B cell (primary cell): ENCODE results near the gene RASL11A. TPM values are rescaled to one million over a fixed set of nuclear protein-coding genes. Genes with fewer than 3 reads are reported as not detected.

Source experiments
- ATAC-seq: fragments of 200-7000 bp; cut with Tn5 transposase; one replicate; pipeline ENCODE4 v1.10.0; 2021; ENCODE audit warnings: low read depth, mild to moderate bottlenecking, moderate number of reproducible peaks, moderate library complexity
- CTCF ChIA-PET: fragments of 350-600 bp; sonication (Branson Sonifier 250); formaldehyde crosslinking; loops from one replicate; lab custom pipeline; 2021; ENCODE audit warnings: antibody characterized with exemption, inconsistent platforms; lab: Charles Lee
- POLR2A ChIA-PET: fragments of 350-600 bp; sonication (Branson Sonifier 250); formaldehyde crosslinking; loops from one replicate; lab custom pipeline; 2021; ENCODE audit warnings: antibody characterized with exemption; lab: Charles Lee
- DNase-seq: peaks from one replicate; pipeline ENCODE4 v3.0.0; 2013
- H2AFZ ChIP-seq: 2 replicates; pipeline ENCODE4 v1.6.1; 2012; ENCODE audit warnings: mild to moderate bottlenecking, low read depth, low read length; ENCODE audit not compliant: insufficient read depth, poor library complexity, severe bottlenecking
- H3K27ac ChIP-seq, 2 donors: 1 replicate in 1 of 2; 2 replicates in 1 of 2; pipeline ENCODE4 v1.5.1; 2012 to 2013; ENCODE audit warnings: low read length in 2 of 2, mild to moderate bottlenecking in 2 of 2, moderate library complexity in 1 of 2
- H3K27me3 ChIP-seq, 4 experiments: fragments of 200-600 bp in 1 of 4; sonication (generic) in 1 of 4; replicated peaks in 1 of 4; 1 replicate in 2 of 4; 2 replicates in 2 of 4; pipeline versions ENCODE4 v1.6.1 to v1.7.0; 2013 to 2016; ENCODE audit warnings: low read length in 3 of 4, mild to moderate bottlenecking in 2 of 4, mixed read lengths in 1 of 4, moderate library complexity in 1 of 4; ENCODE audit not compliant: insufficient read depth in 4 of 4, control insufficient read depth in 3 of 4; ENCODE audit errors: control extremely low read depth in 1 of 4
- H3K36me3 ChIP-seq, 2 experiments: replicated peaks in 1 of 2; 1 replicate in 1 of 2; 2 replicates in 1 of 2; pipeline versions ENCODE4 v1.6.1 to v1.7.1; 2013; ENCODE audit warnings: low read length in 1 of 2; ENCODE audit not compliant: insufficient read depth in 2 of 2, control insufficient read depth in 1 of 2; ENCODE audit errors: control extremely low read depth in 1 of 2, extremely low read depth in 1 of 2
- H3K4me1 ChIP-seq, 2 donors: fragments of 200-600 bp in 1 of 2; sonication (generic) in 1 of 2; 1 replicate in 1 of 2; 2 replicates in 1 of 2; pipeline versions ENCODE4 v1.5.1 to v1.6.1; 2013 to 2017; ENCODE audit warnings: low read length in 2 of 2; ENCODE audit not compliant: control insufficient read depth in 2 of 2, insufficient read depth in 2 of 2
- H3K4me2 ChIP-seq: replicated peaks from 2 replicates; pipeline ENCODE3; 2012; ENCODE audit warnings: mild to moderate bottlenecking, low read depth, low read length; ENCODE audit not compliant: poor library complexity, severe bottlenecking
- H3K4me3 ChIP-seq, 5 experiments: fragments of 200-600 bp in 1 of 5; sonication (generic) in 1 of 5; 1 replicate in 3 of 5; 2 replicates in 2 of 5; pipeline versions ENCODE4 v1.5.1 to v1.7.0; 2011 to 2016; ENCODE audit warnings: low read length in 4 of 5, mild to moderate bottlenecking in 4 of 5, low read depth in 2 of 5, control low read depth in 1 of 5, moderate library complexity in 1 of 5; ENCODE audit not compliant: insufficient read depth in 1 of 5; ENCODE audit errors: control extremely low read depth in 1 of 5, extremely low read depth in 1 of 5
- H3K79me2 ChIP-seq: fragments of 200-600 bp; sonication (generic); one replicate; pipeline ENCODE4 v1.6.0; 2016; ENCODE audit warnings: low read length; ENCODE audit not compliant: control insufficient read depth, insufficient read depth
- H3K9ac ChIP-seq: fragments of 200-600 bp; sonication (generic); 2 replicates; pipeline ENCODE4 v1.6.1; 2017; ENCODE audit warnings: mild to moderate bottlenecking, low read length, moderate library complexity
- H3K9me3 ChIP-seq, 3 donors: one replicate each; pipeline versions ENCODE4 v1.6.1 to v1.7.1; 2013; ENCODE audit warnings: low read length in 2 of 3; ENCODE audit not compliant: control insufficient read depth in 2 of 3, insufficient read depth in 1 of 3; ENCODE audit errors: control extremely low read depth in 1 of 3
- H4K20me1 ChIP-seq: 2 replicates; pipeline ENCODE4 v1.6.0; 2012; ENCODE audit warnings: mild to moderate bottlenecking, low read length; ENCODE audit not compliant: insufficient read depth, control insufficient read depth, poor library complexity, severe bottlenecking
- H3K27ac Mint-ChIP-seq: one replicate; pipeline ENCODE4 v1.8.0; 2021; ENCODE audit warnings: mixed read lengths
- H3K27me3 Mint-ChIP-seq: one replicate; pipeline ENCODE4 v1.8.0; 2021; ENCODE audit warnings: mixed read lengths
- H3K4me1 Mint-ChIP-seq: one replicate; pipeline ENCODE4 v1.8.0; 2021; ENCODE audit warnings: mixed read lengths
- H3K4me3 Mint-ChIP-seq: one replicate; pipeline ENCODE4 v1.8.0; 2021; ENCODE audit warnings: mixed read lengths
- H3K9me3 Mint-ChIP-seq: one replicate; pipeline ENCODE4 v1.8.0; 2022; ENCODE audit warnings: mixed read lengths; ENCODE audit not compliant: insufficient read depth
- CTCF ChIP-seq: fragments of 200-600 bp; IDR thresholded peaks from one replicate; pipeline ENCODE4 v1.8.0; 2022; ENCODE audit warnings: antibody characterized with exemption, mild to moderate bottlenecking
- EZH2 ChIP-seq: IDR thresholded peaks from 2 replicates; pipeline ENCODE4 v1.6.1; 2012; ENCODE audit warnings: borderline replicate concordance, low read depth, mild to moderate bottlenecking, moderate library complexity, low read length; ENCODE audit not compliant: insufficient read depth, poor library complexity, severe bottlenecking
- WGBS: methylation state at CpG from one replicate; pipeline ENCODE4 v1.1.5; 2013; ENCODE audit warnings: missing lambda C conversion rate; ENCODE audit not compliant: insufficient coverage; 5-methylcytosine and 5-hydroxymethylcytosine counted together
- intact Hi-C: fragments of 100-400 bp; cut with micrococcal nuclease; formaldehyde crosslinking; loops from one replicate; pipeline ENCODE4 v1.10.0; 2022
- polyA plus RNA-seq: library from polyadenylated mRNA; depleted of rRNA; stranded (reverse); fragments of >200 nt; gene quantifications from 2 replicates; pipeline ENCODE4 v1.2.3, GENCODE V29; 2012
- total RNA-seq, 2 donors: library from RNA; stranded (reverse); fragments of 120-200 nt in 1 of 2; gene quantifications; 1 replicate in 1 of 2; 2 replicates in 1 of 2; pipeline versions ENCODE4 v1.2.3 to v1.2.4, GENCODE V29; 2013 to 2022

Gene RASL11A
- total and polyA plus RNA-seq, 2 donors (not counting 1 experiment from before 2014, with no cell fraction given): 0.89 to 4.8 TPM

GRCh38 chr13:27276188-27276587 is 5.6 kb downstream of the RASL11A start:
- Mint-ChIP-seq H3K4me3 (no peak overlapping the region), H3K27me3 (peaks cover 10% of the 10 kb centered on the region), H3K4me1 (peaks cover 9% of the 10 kb centered on the region), H3K27ac (no peak overlapping the region), H3K9me3 (no peaks in the 10 kb centered on the region)
- Histone ChIP-seq H3K4me2 (no peak overlapping the region), H4K20me1 (no peaks in the 10 kb centered on the region), H3K4me3 (no peak overlapping the region), H3K36me3 (no peaks in the 10 kb centered on the region), H2AFZ (no peak overlapping the region), H3K9ac (no peak overlapping the region), H3K9me3 (no peaks in the 10 kb centered on the region), H3K27me3 (peaks cover 0 to 5% (median 2%) of the 10 kb centered on the region in 4 experiments), H3K4me1 (peaks cover 6% of the 10 kb centered on the region in 2 donors), H3K79me2 (peaks cover 4% of the 10 kb centered on the region), H3K27ac (no peak overlapping the region)
- no peak for DNase-seq
- WGBS: 100% methylated on average over 1 of the region's 7 CpGs
- ATAC-seq: no peak
- POLR2A ChIA-PET: no interaction called here
- no peak for TF ChIP-seq EZH2
- no peak for TF ChIP-seq CTCF
- intact Hi-C loops: no loop called here
- CTCF ChIA-PET: interaction anchor here (0.7 to 2.1 kb wide), 2 partner anchors 35 to 291 kb away, joined by 4 to 7 read pairs; no protein-coding TSS in a partner anchor

DNA sequence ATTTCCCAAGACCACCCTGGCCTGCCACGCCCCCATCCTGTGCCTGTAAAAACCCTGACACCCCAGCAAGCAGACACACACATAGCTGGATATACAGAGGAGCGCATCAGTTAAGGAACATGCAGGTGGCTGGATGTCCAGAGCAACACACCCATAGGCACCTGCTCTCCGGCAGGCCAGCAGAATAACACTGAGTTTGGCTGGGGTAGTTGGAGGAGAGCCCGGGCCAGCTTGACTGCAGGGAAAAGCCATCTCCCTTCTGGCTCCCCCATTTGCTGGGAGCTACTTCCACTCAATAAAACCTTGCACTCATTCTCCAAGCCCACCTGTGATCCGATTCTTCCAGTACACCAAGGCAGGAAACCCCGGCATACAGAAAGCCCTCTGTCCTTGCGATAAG is 8.9 kb downstream of the RASL11A start:
- peaks cover 3% of the 10 kb centered on the region for H3K4me1 Mint-ChIP-seq
- peaks cover 8% of the 10 kb centered on the region for H3K27me3 Mint-ChIP-seq
- Histone ChIP-seq H3K4me1 (no peaks in the 10 kb centered on the region), H3K4me2 (no peak overlapping the region), H3K79me2 (no peaks in the 10 kb centered on the region), H2AFZ (no peak overlapping the region), H3K4me3 (no peak overlapping the region), H4K20me1 (no peaks in the 10 kb centered on the region), H3K27me3 (no peaks in the 10 kb centered on the region), H3K9me3 (no peaks in the 10 kb centered on the region), H3K36me3 (no peaks in the 10 kb centered on the region), H3K9ac (no peak overlapping the region), H3K27ac (no peak overlapping the region)
- no peaks in the 10 kb centered on the region for H3K9me3 Mint-ChIP-seq
- WGBS: 97% methylated on average over 6 of the region's 7 CpGs
- no peak overlapping the region for H3K27ac Mint-ChIP-seq
- TF ChIP-seq EZH2: no peak
- no peak overlapping the region for H3K4me3 Mint-ChIP-seq
- ATAC-seq (no peak), DNase-seq (no peak)
- ChIA-PET POLR2A (no interaction called here), CTCF (interaction anchor here (1.2 to 1.6 kb wide), 2 partner anchors 9 to 294 kb away, joined by 3 to 4 read pairs; partner anchors contain the start of gene RASL11A)
- intact Hi-C loops: no loop called here
